ENCODE measurements around the gene NANOS1. TPM values are rescaled to one million over a fixed set of nuclear protein-coding genes. Genes with fewer than 3 reads are reported as not detected.
A peak's percentile ranks its signal among the peaks of the same experiment; 100 is the strongest.
"Not testable (repeated sequence)": the region's sequence is repeated elsewhere in the genome, so short reads cannot be mapped to it uniquely, and the experiment has no call there.

NANOS1 gene
- total RNA-seq, 1 experiment from 2014 or later, result 22.5 TPM

DNA sequence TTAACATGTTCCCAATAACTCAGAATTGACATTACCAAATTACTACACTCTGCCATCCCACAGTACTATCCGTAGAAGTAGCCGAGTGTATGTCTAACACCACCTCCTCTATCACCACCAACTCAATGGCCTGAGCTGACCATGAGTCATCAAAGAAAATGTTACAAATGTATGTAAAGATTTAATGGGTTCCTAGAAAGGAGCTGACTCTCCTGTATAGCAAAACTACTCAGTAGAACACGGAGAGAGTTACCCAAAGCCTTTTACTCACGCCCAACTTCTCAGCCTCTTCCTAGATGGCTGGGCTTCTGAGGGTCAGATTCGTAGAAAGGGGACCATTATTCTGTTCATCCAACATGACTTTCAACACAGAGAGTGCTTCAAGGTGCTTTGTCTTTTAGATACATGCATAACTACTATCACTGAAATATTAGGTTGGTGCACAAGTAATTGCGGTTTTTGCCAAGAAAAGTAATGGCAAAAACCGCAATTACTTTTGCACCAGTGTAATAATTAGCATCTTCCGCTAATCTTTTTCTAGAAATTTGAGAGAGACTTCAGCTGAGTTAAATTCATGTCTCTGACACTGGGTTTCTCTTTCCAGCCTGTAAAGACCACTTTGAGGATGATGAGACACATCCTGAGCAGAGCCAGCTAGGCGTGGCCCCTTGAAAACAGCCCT, 24.0 kb upstream of the NANOS1 start:
- in situ Hi-C loops (cut with HindIII; ENCODE audit: low pct_unique_long_range_greater_than_20kb, low sequenced_read_pairs), result no loop called here
- DNase-seq (ENCODE audit: low read depth), result peak; percentile 47

DNA sequence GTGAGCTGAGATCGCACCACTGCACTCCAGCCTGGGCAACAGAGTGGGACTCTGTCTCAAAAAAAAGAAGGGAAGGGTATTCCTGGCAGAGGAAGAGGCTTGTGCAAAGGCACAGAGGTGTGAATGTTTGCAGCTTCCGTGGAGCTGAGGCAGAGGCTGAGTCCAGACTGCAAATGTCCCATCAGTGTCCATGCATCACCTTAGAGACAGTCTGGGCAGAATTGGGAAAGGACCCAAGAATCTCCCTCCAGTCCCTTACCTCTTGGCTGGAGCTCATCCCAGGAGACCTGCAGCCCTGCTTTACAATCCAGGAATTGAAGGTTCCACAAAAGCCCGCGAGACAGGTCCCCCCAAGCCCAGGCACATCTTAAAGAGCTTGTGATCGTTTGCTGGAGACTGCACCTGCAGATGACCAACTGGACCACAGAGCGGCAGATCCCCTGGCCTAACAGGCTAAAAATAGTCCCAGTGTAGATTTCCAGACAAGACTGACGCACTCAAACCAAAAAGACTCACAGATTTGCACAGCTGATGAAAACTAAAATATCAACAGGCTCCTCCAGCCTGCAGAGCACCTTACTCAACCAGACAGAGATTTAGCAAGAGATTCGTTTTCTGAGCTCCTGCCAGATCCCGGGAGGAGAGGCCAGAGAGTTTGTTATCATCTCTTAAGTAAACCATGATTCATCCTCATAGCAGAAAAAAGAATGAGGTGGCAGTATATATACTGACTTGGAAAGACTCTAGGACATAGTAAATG, 22.9 kb upstream of the NANOS1 start:
- DNase-seq (ENCODE audit: low read depth), result peak; percentile 85
- in situ Hi-C loops (cut with HindIII; ENCODE audit: low pct_unique_long_range_greater_than_20kb, low sequenced_read_pairs), result no loop called here

DNA sequence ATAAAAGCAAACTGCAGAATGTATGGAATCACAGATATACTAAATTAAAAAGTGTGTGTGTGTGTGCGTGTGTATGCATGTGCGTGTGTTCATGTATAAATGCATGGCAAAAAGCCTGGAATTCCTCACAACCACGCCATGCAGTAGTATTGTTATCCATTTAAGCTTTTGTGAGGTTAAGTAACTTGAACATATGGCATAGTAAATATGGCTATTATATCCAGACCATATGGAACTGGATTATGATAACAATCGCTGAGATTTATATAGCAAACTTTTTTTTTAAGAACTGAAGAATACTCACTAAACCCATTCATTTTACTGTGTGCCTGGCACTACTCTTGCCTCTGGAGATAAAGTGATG, 22.3 kb upstream of the NANOS1 start:
- in situ Hi-C loops (cut with HindIII; ENCODE audit: low pct_unique_long_range_greater_than_20kb, low sequenced_read_pairs), result no loop called here
- no peak for DNase-seq (ENCODE audit: low read depth)

DNA sequence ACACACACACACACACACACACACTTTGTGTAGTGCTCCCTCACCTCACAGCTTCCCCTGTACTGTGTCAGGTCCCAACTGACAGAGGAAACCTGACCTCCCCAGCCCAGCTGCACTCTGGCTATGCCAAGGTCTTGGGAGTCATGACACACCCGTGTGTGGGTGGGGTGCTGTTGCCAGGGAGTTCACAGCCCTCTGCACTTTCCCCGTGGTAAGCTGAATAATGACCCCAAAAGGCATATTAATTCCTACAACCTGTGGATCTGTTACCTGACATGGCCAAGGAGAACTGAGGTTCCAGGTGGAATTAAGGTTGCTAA, 8.9 kb upstream of the NANOS1 start:
- in situ Hi-C loops (cut with HindIII; ENCODE audit: low pct_unique_long_range_greater_than_20kb, low sequenced_read_pairs), result no loop called here
- DNase-seq (ENCODE audit: low read depth), result no peak

DNA sequence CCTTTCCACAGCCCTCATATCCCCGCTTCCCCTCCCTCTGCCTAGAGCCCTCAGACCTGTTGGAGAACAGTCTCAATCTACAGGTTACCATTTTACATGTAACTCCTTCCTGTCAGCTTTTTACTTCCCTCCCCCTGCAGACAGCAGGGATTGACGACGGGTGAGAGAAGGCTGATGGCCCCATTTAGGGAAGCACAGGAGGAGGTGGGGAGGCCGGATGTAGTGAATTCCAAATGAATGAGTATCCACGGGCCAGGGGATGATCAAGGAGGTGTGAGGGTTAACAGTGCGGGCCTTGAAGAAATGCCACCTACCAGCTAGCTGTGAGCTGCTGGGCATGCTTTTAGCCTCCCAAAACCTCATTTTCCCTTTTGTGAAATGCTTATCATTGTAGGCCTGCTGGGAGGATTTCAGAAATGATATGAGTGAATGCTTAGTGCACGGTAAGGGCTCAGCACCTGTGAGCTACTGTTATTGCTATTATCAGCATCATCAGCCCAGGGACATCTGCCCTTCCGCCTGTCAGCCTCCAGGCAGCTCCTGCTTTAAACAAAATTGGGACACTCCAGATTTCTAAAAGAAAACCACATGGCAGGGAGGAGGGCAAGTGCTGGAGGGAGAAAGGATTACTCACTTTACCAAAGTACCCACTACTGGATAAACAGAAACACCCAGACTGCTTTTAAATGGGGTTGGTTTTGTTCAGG, 6.5 kb upstream of the NANOS1 start:
- no peak for DNase-seq (ENCODE audit: low read depth)
- in situ Hi-C loops (cut with HindIII; ENCODE audit: low pct_unique_long_range_greater_than_20kb, low sequenced_read_pairs), result no loop called here

DNA sequence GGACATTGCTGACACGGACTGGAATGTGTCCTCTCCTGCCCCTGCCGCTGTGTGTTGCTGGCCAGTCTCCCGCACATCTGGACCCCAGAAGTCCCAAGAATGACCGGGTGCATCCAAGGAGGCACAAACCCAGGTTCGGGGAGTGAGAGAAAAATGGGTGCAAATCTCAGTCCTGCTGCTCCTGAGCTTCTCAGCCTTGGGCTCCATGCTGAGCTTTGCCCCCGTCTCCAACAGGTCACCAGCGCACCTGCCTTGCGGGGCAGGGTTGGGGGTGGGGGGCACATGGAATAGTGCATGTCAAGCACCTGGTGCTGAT, 6.0 kb upstream of the NANOS1 start:
- in situ Hi-C loops (cut with HindIII; ENCODE audit: low pct_unique_long_range_greater_than_20kb, low sequenced_read_pairs), result no loop called here

DNA sequence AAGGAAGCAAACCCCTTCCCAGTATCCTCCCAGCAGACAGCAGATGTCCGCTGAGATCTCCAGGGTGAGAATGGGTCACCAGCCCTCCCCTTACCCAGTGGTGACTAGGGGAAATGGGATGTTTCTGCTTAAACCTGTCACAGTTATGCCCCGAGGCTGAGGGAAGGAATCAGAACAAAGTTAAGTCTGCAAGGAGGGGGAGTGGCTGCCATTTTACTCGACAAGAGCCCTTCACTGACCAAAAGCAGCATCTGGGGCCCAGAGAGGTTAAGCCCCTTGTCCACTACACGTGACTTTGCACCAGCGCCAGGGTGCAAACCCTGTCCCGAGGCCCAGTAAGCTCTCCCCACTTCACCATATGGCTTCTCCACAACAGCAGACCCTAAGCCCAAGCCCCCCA, 4.6 kb upstream of the NANOS1 start:
- no peak for DNase-seq (ENCODE audit: low read depth)
- in situ Hi-C loops (cut with HindIII; ENCODE audit: low pct_unique_long_range_greater_than_20kb, low sequenced_read_pairs), result no loop called here

More for the DNA sequence above, 6.0 kb upstream of the NANOS1 start:
- DNase-seq (ENCODE audit: low read depth), result no peak

DNA sequence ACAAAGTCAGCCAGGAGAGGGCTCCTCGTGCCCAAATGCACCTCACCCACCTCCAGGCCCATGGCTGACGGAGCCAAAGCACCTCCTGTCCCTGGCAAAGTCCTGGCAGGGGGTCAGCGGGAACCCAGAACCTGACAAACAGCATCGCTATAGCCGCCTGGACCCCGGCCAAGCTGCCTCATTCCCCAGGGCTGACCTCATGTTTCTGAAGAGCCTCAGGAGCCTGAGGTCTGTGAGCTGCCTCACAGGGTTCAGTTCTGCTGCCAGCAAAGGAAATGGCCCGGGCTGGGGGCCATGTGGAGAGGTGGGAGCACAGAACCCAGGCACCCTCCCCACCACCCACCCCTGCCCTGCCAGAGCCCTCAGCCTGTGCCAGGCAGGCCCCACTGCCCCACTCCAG, 4.2 kb upstream of the NANOS1 start:
- in situ Hi-C loops (cut with HindIII; ENCODE audit: low pct_unique_long_range_greater_than_20kb, low sequenced_read_pairs), result no loop called here
- DNase-seq (ENCODE audit: low read depth), result no peak

DNA sequence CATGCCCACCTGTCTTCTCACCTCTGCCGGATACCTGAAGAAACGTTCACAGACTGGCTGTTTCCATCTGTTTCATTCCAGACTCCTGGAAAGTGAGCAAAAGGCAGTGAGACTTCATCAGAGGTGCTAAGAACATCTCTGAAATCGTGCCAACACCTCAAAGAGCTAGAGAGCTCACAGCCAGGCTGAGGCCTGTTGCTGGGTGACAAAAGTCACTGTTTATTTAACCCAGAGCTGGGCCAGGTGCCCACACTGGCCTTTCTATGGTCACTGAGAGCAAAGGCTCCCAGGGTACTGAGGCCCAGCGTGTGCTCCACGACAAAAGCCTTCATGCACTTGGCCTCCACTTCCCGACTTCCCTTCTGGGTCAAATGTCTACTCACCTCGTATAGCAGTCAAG, 3.7 kb upstream of the NANOS1 start:
- no peak for DNase-seq (ENCODE audit: low read depth)
- in situ Hi-C loops (cut with HindIII; ENCODE audit: low pct_unique_long_range_greater_than_20kb, low sequenced_read_pairs), result no loop called here

DNA sequence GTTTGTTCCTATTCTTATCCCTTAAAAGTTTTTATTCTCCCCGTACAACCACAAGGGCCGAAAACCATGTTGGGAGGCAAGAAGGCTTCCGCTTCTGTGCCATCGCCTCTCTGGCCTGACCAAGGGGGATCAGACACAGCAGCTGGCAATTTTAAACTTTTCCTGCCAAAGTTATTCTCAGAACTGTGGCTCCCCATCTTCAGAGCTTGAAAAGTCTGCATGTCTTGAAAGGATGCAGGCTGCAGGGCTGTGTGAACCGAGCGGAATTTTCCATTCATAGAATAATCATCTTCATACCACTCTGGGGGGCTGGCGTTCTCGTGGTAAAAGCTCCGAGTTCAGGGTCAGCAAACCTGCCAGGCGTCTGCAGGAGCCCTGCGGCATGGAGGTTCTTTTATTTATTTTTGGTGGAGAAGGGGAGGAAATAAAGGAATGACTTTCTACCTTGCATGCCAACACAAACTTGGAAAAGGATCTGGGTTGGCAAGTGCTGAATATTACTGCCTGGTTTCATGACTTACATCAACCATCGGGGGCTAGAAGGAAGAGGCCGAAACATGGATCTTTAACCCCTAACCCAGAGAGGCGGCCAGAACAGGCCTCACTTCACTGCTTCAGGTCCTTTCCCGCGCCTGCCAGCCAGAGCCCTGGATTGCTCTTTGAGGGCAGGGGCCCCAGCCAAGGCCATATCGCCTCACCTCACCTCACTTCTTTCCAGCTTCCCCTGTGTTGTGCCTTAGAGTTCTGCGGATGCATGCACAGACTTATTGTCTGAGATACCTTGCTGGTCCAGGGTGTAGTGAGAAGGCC, 3.0 kb upstream of the NANOS1 start:
- in situ Hi-C loops (cut with HindIII; ENCODE audit: low pct_unique_long_range_greater_than_20kb, low sequenced_read_pairs), result no loop called here
- DNase-seq (ENCODE audit: low read depth), result peak; percentile 65

DNA sequence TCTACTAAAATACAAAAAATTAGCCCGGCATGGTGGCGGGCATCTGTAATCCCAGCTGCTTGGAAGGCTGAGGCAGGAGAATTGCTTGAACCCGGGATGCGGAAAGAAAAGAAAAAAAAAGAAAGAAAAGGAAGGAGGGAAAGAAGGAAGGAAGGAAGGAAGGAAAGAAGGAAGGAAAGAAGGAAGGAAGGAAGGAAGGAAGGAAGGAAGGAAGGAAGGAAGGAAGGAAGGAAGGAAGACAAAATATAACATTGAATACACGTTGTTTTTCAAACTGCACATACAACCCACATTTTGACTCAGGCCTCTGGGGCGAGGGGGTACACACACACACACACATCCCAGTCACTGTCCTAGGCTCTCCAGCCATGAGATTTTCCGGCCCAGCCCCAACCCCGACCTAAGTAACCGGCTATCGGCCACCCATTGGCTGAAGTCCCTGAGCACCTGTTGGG, 1.0 kb upstream of the NANOS1 start:
- DNase-seq (ENCODE audit: low read depth); in situ Hi-C loops (cut with HindIII; ENCODE audit: low pct_unique_long_range_greater_than_20kb, low sequenced_read_pairs): not testable (repeated sequence)

DNA sequence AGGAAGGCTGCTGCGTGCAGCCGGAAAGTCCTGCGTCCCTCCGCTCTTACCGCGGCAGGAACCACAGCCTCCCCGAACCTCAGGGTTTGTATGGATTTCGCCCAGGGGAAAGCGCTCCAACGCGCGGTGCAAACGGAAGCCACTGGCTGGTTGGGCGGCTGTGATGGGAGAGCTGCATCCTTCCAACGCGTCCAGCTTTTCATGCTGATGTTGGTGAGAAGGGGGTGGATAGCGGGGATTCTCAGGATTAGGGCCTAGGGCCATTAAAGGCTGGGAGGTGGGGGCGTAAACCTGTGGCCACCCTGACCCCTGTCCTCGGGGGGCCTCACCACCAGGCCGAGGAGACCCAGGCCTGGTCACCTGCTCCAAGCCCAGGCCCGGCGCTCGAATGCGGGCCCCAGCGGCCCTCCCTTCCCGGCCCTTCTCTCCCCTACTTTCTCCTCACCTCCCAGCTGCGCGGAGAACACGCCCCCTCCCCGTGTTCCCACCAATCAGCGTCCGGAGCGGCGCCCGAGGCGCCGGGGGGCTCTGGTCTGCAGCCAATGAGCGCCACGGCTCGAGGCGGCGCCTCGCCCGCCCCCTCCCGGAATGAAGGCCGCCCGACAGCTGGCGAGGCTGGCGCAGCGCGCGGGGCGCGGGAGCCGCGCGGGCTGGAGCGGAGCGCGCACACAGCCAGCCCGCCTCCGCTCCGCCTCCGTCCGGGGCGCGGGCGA, 458 bp upstream of the NANOS1 start:
- in situ Hi-C loops (cut with HindIII; ENCODE audit: low pct_unique_long_range_greater_than_20kb, low sequenced_read_pairs), result no loop called here
- peak; percentile 95 for DNase-seq (ENCODE audit: low read depth)

DNA sequence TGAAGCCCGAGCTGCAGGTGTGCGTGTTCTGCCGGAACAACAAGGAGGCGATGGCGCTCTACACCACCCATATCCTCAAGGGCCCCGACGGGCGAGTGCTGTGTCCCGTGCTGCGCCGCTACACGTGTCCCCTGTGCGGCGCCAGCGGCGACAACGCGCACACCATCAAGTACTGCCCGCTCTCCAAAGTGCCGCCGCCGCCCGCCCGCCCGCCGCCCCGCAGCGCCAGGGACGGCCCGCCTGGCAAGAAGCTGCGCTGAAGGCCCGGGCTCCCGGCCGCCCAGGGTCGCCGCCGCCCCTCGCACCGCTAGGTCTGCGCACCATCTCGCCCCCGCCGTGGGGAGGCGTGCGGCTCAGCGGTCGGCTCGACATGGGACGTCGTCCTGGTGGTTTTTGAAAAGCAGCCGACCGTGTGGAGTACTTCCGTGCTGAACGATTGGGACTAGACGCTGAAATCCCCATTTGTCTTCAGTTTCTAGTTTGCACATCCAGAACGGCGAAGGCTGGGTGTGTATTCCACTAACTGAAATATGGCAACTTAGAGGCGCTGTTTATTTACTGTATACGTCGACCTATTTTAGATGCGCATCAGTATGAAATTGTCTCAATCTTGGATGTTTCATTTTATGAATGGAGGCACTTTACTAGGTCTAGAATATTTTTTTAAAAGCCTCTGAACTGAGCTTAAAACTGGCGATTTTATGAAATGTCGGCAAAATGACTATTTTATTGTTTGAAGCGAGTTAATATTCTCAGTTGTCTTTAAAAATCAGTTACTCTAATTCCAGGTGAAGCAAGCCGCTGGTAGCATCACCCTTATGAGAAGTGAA, 1.1 kb downstream of the NANOS1 start:
- in situ Hi-C loops (cut with HindIII; ENCODE audit: low pct_unique_long_range_greater_than_20kb, low sequenced_read_pairs), result no loop called here
- DNase-seq (ENCODE audit: low read depth), result peak; percentile 58

DNA sequence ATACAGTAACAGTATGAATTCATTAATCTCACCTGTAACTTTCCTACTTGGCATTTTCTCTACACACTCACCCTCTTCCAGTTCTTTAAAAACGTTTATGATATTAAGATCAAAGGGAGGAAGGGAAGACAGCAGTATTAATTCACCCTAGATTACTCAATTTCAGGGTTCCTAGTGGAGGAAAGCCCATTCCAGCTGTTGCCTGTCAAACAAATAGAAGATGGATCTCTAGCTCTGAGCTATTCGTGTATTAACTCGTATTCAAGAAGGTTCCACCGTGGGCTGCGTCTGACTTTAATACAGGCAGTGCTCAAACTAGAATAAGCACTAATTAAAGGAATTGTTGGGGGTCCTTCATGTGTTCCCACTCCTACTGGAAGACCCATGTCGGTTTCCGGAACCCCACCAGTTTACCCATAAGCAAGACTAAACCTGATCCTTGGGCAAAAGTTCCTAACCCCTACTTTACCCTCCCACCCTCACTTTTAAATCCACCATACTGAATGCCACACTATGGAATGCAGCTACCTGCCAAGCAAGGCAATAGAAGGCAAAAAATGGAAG, 2.1 kb downstream of the NANOS1 start:
- in situ Hi-C loops (cut with HindIII; ENCODE audit: low pct_unique_long_range_greater_than_20kb, low sequenced_read_pairs), result no loop called here
- no peak for DNase-seq (ENCODE audit: low read depth)

DNA sequence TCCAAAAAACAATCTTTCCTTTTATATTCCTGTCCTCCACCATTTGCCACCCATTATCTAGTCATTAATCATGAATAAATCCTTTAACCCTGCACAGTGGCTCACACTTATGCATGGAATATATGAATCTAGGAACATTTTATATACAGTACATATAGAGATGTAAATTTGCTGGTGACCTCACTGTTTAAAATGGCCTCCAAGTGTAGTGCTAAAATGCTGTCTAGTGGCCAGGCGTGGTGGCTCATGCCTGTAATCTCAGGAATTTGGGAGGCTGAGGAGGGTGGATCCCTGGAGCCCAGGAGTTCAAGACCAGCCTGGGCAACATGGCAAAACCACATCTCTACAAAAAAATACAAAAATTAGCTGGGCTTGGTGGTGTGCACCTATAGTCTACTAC, 9.6 kb downstream of the NANOS1 start:
- in situ Hi-C loops (cut with HindIII; ENCODE audit: low pct_unique_long_range_greater_than_20kb, low sequenced_read_pairs), result no loop called here
- DNase-seq (ENCODE audit: low read depth), result no peak

DNA sequence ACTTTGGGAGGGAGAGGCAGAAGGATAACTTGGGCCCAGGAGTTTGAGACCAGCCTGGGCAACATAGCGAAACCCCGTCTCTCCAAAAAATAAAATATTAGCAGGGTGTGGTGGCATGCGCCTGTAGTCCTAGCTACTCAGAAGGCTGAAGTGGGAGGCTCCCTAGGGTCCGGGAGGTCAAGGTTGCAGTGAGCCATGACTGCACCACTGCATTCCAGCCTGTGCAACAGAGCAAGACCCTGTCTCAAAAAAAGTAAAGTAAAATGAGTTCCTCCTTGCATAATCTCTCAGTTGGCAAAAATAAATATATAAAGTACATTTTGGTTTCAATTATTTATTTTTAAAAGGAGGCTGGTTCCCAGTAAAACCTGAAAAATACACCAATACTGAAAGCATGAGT, 11.8 kb downstream of the NANOS1 start:
- in situ Hi-C loops (cut with HindIII; ENCODE audit: low pct_unique_long_range_greater_than_20kb, low sequenced_read_pairs), result no loop called here
- DNase-seq (ENCODE audit: low read depth), result peak; percentile 47

DNA sequence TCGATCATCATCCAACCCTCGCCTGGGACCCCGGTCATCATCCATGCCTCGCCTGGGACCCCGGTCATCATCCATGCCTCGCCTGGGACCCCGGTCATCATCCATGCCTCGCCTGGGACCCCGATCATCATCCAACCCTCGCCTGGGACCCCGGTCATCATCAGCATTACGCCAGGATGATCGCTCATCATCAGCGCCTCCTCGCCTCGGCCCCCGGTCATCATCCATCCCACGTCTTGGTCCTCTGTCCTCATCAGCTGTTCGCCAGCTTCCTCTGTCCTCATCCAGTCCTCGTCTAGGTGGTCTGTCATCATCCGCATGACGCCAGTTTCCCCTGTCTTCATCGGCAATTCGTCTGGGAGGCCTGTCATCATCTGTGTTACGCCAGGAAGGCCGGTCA, 12.7 kb downstream of the NANOS1 start:
- DNase-seq (ENCODE audit: low read depth), result no peak
- in situ Hi-C loops (cut with HindIII; ENCODE audit: low pct_unique_long_range_greater_than_20kb, low sequenced_read_pairs), result no loop called here

Measured in Caki2 (cell line).